HL-60 (cell line): ENCODE results near the gene SIPA1L3.

Source experiments
- CTCF ChIP-seq: IDR thresholded peaks from one replicate; pipeline ENCODE4 v1.5.1; 2011; ENCODE audit warnings: low read length, control low read depth, inconsistent platforms; ENCODE audit not compliant: insufficient read depth
- POLR2AphosphoS5 ChIP-seq: IDR thresholded peaks from 2 replicates; pipeline ENCODE4 v1.6.1; 2012; ENCODE audit warnings: low read depth
- REST ChIP-seq: IDR thresholded peaks from 2 replicates; pipeline ENCODE4 v1.6.1; 2012; ENCODE audit warnings: low read depth; ENCODE audit not compliant: insufficient replicate concordance
- SPI1 ChIP-seq: IDR thresholded peaks from 2 replicates; pipeline ENCODE4 v1.6.1; 2012; ENCODE audit warnings: low read depth, mild to moderate bottlenecking, borderline replicate concordance

GRCh38 chr19:38203197-38203596, 296.2 kb downstream of the SIPA1L3 start:
- no peak for TF ChIP-seq CTCF
- no peak for TF ChIP-seq POLR2AphosphoS5
- no peak for TF ChIP-seq REST
- TF ChIP-seq SPI1, result no peak
